Neutrophil (primary cell): ENCODE data around the gene AIDA.

ENCODE experiments used
- H3K27ac ChIP-seq: fragments of 200-600 bp; sonication (generic); 2 replicates; pipeline ENCODE4 v1.5.1; 2016; ENCODE audit warnings: mild to moderate bottlenecking, moderate library complexity
- H3K27me3 ChIP-seq: fragments of 200-600 bp; sonication (generic); 2 replicates; pipeline ENCODE4 v1.6.0; 2016; ENCODE audit warnings: mild to moderate bottlenecking
- H3K36me3 ChIP-seq: fragments of 200-600 bp; sonication (generic); 2 replicates; pipeline ENCODE4 v1.5.1; 2017
- H3K4me1 ChIP-seq, 2 experiments: fragments of 200-600 bp in 1 of 2; sonication (generic) in 1 of 2; 1 replicate in 1 of 2; 2 replicates in 1 of 2; pipeline versions ENCODE4 v1.5.1 to v1.6.1; 2013 to 2016; ENCODE audit warnings: low read depth in 1 of 2, low read length in 1 of 2, mild to moderate bottlenecking in 1 of 2, moderate library complexity in 1 of 2; ENCODE audit not compliant: control insufficient read depth in 1 of 2, insufficient read depth in 1 of 2
- H3K4me3 ChIP-seq, 2 experiments: fragments of 200-600 bp in 1 of 2; sonication (generic) in 1 of 2; 1 replicate in 1 of 2; 2 replicates in 1 of 2; pipeline ENCODE4 v1.5.1; 2013 to 2016; ENCODE audit warnings: low read depth in 1 of 2, low read length in 1 of 2, mild to moderate bottlenecking in 1 of 2, moderate library complexity in 1 of 2
- H3K9me3 ChIP-seq: fragments of 200-600 bp; sonication (generic); 2 replicates; pipeline ENCODE4 v1.5.1; 2016
- CTCF ChIP-seq: fragments of 200-600 bp; sonication (generic); IDR thresholded peaks from 2 replicates; pipeline ENCODE4 v1.5.1; 2016; ENCODE audit warnings: antibody characterized with exemption

The AIDA gene

GRCh38 chr1:222627232-222627631, 85.1 kb downstream of the AIDA start:
- Histone ChIP-seq H3K27ac (no peak overlapping the region), H3K4me3 (no peak overlapping the region), H3K27me3 (no peaks in the 10 kb centered on the region), H3K9me3 (no peaks in the 10 kb centered on the region), H3K36me3 (peaks cover 40% of the 10 kb centered on the region), H3K4me1 (no peaks in the 10 kb centered on the region)
- TF ChIP-seq CTCF: no peak

GRCh38 chr1:222624214-222624613, 88.1 kb downstream of the AIDA start:
- H3K9me3 ChIP-seq: no peaks in the 10 kb centered on the region
- peaks cover 33% of the 10 kb centered on the region for H3K36me3 ChIP-seq

GRCh38 chr1:222623458-222623857, 88.8 kb downstream of the AIDA start:
- Histone ChIP-seq H3K9me3 (no peaks in the 10 kb centered on the region), H3K36me3 (peaks cover 26% of the 10 kb centered on the region), H3K27me3 (peaks cover 14% of the 10 kb centered on the region), H3K4me1 (peaks cover 8 to 9% of the 10 kb centered on the region in 2 experiments), H3K4me3 (no peak overlapping the region), H3K27ac (no peak overlapping the region)
- no peak for TF ChIP-seq CTCF

More at GRCh38 chr1:222624214-222624613, 88.1 kb downstream of the AIDA start:
- Histone ChIP-seq H3K27me3 (peaks cover 7% of the 10 kb centered on the region), H3K27ac (no peak overlapping the region), H3K4me3 (no peak overlapping the region), H3K4me1 (peaks cover under 1 to 1% of the 10 kb centered on the region in 2 experiments)
- no peak for TF ChIP-seq CTCF

- H3K27ac ChIP-seq: no peak overlapping the region
- peaks cover 18% of the 10 kb centered on the region for H3K27me3 ChIP-seq
- H3K4me1 ChIP-seq: peaks cover 9 to 11% of the 10 kb centered on the region in 2 experiments
- no peak for TF ChIP-seq CTCF
- H3K4me3 ChIP-seq: no peak overlapping the region
- peaks cover 26% of the 10 kb centered on the region for H3K36me3 ChIP-seq
- H3K9me3 ChIP-seq: no peaks in the 10 kb centered on the region
Measured at GRCh38 chr1:222622765-222623164, 89.5 kb downstream of the AIDA start.

- peaks cover 15 to 17% of the 10 kb centered on the region in 2 experiments for H3K4me1 ChIP-seq
- peaks cover 34% of the 10 kb centered on the region for H3K27me3 ChIP-seq
- peaks cover 17% of the 10 kb centered on the region for H3K36me3 ChIP-seq
- no peak overlapping the region for H3K4me3 ChIP-seq
- H3K27ac ChIP-seq: no peak overlapping the region
- TF ChIP-seq CTCF: no peak
- H3K9me3 ChIP-seq: no peaks in the 10 kb centered on the region
Measured at GRCh38 chr1:222620566-222620965, 91.7 kb downstream of the AIDA start.
